ENCODE measurements around the gene CMTR1.
A peak's percentile ranks its signal among the peaks of the same experiment; 100 is the strongest.
"Not testable (repeated sequence)": the region's sequence is repeated elsewhere in the genome, so short reads cannot be mapped to it uniquely, and the experiment has no call there.

CMTR1 gene

GRCh38 chr6:37438930-37439329 lies 5.9 kb downstream of the CMTR1 start:
- no peak for DNase-seq

- DNase-seq: no peak
These were observed 8.6 kb downstream of the CMTR1 start for GRCh38 chr6:37441651-37442050.

- DNase-seq: no peak
These were observed 9.6 kb downstream of the CMTR1 start for GRCh38 chr6:37442416-37443215.

- DNase-seq: not testable (repeated sequence)
These were observed 10.2 kb downstream of the CMTR1 start for GRCh38 chr6:37443216-37443542.

GRCh38 chr6:37449984-37450383 lies 17.0 kb downstream of the CMTR1 start:
- no peak for DNase-seq

GRCh38 chr6:37451441-37452193 lies 18.6 kb downstream of the CMTR1 start:
- peak; percentile 13 for DNase-seq

- DNase-seq: no peak
These were observed 19.5 kb downstream of the CMTR1 start for GRCh38 chr6:37452522-37452921.

GRCh38 chr6:37454420-37455140 lies 21.6 kb downstream of the CMTR1 start:
- peak; percentile 54 for DNase-seq

- DNase-seq: peak; percentile 85
These were observed 23.1 kb downstream of the CMTR1 start for GRCh38 chr6:37456126-37456525.

- peak; percentile 84 for DNase-seq
These were observed 24.0 kb downstream of the CMTR1 start for GRCh38 chr6:37456816-37457560.

- DNase-seq: peak; percentile 68
These were observed 27.2 kb downstream of the CMTR1 start for GRCh38 chr6:37459981-37460800.

- no peak for DNase-seq
These were observed 27.8 kb downstream of the CMTR1 start for GRCh38 chr6:37460805-37461204.

GRCh38 chr6:37463110-37463509 lies 30.1 kb downstream of the CMTR1 start:
- no peak for DNase-seq

GRCh38 chr6:37467718-37468117 lies 34.7 kb downstream of the CMTR1 start:
- DNase-seq: no peak

- DNase-seq: no peak
These were observed 40.5 kb downstream of the CMTR1 start for GRCh38 chr6:37473364-37474095.

- no peak for DNase-seq
These were observed 41.3 kb downstream of the CMTR1 start for GRCh38 chr6:37474316-37474715.

- no peak for DNase-seq
These were observed 44.2 kb downstream of the CMTR1 start for GRCh38 chr6:37477191-37477590.

- no peak for DNase-seq
These were observed 44.8 kb downstream of the CMTR1 start for GRCh38 chr6:37477656-37478435.

GRCh38 chr6:37478827-37479226 lies 45.8 kb downstream of the CMTR1 start:
- DNase-seq: no peak

- no peak for DNase-seq
These were observed 46.3 kb downstream of the CMTR1 start for GRCh38 chr6:37479266-37479854.

Data from fibroblast of upper back skin (primary cell).